OCI-M2 (cell line): ENCODE results near the gene ZNF668.
"Not testable (repeated sequence)": the region's sequence is repeated elsewhere in the genome, so short reads cannot be mapped to it uniquely, and the experiment has no call there.

Experiments used
- DNase-seq: peaks from one replicate; lab custom pipeline; 2025; ENCODE audit not compliant: unreplicated experiment; lab: John Stamatoyannopoulos, UW

The ZNF668 gene

GRCh38 chr16:31061126-31061812 is 12.8 kb downstream of the ZNF668 start:
- DNase-seq = no peak

GRCh38 chr16:31055613-31056012 is 18.4 kb downstream of the ZNF668 start:
- DNase-seq = no peak

- no peak for DNase-seq
These were observed 21.9 kb downstream of the ZNF668 start for GRCh38 chr16:31052114-31052513.

GRCh38 chr16:31050280-31051030 is 23.6 kb downstream of the ZNF668 start:
- DNase-seq = no peak

GRCh38 chr16:31043898-31044481 is 30.1 kb downstream of the ZNF668 start:
- no peak for DNase-seq

DNA sequence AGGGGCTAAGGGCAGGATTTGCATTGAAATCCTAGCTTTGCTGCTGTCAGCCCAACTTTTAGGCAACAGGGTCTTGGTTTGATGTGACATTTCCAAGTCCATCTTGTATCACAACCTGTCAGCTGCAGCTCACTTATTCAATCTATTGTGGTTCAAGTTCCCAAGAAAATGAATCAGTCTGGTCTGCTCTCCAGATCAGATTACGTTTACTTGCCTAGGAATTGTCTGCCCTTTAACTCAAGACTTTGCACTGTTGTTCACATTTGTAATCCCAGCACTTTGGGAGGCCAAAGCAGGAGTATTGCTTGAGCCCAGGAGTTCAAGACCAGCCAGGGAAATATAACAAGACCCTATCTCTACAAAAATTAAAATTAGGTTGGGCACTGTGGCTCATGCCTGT is 30.7 kb downstream of the ZNF668 start:
- DNase-seq = no peak

- DNase-seq = no peak
These were observed 31.2 kb downstream of the ZNF668 start for GRCh38 chr16:31042866-31043265.

GRCh38 chr16:31038993-31039392 is 35.0 kb downstream of the ZNF668 start:
- DNase-seq = no peak

DNA sequence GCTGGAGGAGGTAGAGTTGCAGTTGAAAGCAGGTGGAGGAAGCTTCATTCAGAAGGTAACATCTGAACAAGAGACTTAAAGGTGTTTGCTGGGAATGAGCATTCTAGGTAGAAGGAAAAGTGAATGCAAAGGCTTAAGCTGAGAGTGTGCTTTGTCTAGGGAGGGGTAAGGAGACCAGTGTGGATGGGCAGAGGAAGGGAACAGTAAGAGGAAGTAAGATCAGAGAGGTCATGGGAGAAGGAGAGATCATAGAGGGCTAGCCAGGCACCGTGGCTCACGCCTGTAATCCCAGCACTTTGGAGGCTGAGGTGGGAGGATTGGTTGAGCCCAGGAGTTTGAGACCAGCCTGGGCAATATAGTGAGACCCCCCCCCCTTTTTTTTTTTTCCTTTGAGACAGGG is 37.3 kb downstream of the ZNF668 start:
- DNase-seq = no peak

- no peak for DNase-seq
These were observed 40.1 kb downstream of the ZNF668 start for GRCh38 chr16:31033709-31034492.

- peak; percentile 41 for DNase-seq
These were observed 41.0 kb downstream of the ZNF668 start, which contains the start of gene STX4 for GRCh38 chr16:31032736-31033708. STX4 (plus strand) TSS chr16:31033558; CDS start chr16:31033806, 248 bp downstream.

DNA sequence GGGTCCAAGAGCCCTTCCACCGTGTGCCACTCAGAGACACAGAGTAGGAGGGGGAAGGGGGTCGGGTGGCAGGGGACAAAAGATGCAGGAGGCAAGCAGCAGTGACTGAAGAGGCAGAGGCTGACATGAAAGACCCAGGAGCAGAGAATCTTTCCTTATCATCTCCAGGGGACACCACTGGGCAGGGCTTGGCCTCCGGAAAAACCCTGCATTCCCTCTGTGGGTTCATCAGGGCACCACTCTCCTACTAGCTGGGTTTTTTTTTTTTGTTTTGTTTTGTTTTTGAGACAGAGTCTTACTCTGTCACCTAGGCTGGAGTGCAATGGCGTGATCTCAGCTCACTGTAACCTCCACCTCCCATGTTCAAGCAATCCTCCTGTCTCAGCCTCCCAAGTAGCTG is 42.8 kb downstream of the ZNF668 start:
- DNase-seq = no peak

- DNase-seq = no peak
These were observed 44.8 kb downstream of the ZNF668 start for GRCh38 chr16:31029272-31029671.

DNA sequence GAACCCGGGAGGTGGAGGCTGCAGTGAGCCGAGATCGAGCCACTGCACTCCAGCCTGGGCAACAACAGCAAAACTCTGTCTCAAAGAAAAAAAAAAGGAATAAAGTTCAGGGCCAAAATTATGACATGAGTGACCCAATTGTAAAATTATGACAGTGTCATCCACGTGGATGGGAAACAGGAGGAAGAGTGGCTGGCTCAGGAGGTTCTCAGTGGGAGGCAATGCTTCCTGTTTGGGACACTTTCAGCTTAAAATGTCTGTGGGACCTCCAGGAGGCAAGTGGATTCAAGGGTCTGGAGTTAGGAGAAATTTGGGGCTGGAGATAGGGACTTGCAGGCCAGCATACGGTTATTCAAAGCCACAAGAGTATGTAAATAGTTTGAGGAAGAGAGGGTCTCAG is 48.7 kb downstream of the ZNF668 start:
- no peak for DNase-seq

DNA sequence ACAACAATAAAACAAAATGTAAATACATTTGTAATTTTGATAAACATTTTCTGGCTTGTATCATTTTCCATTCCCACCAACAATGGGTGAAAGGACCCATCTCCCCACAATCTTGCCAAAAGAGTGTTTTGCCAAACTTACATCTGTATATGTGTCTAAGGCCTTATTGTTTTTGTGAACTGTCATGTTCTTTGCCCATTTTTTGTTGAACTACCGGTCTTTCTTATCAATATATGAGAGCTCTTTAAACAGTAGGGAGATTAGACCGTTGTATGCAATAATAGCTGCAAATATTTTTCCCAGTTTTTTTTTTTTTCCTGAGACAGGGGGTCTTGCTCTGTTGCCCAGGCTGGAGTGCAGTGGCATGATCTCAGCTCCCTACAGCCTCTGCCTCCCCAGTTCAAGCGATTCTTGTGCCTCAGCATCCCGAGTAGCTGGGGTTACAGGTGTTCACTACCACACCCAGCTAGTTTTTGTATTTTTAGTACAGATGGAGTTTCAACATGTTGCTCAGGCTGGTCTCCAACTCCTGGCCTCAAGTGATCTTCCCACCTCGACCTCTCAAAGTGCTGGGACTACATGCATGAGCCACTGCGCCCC is 50.3 kb downstream of the ZNF668 start:
- DNase-seq = no peak

DNA sequence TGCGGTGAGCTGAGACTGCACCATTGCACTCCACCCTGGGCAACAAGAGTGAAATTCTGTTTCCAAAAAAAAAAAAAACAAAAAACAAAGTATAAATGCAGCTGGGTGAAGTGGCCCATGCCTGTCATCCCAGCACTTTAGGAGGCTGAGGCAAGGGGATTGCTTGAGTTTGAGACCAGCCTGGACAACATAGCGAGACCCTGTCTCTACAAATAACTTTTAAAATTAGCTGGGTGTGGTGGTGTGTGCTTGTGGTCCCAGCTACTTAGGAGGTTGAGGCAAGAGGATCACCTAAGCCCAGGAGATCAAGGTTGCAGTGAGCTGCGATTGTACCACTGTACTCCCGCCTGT is 50.8 kb downstream of the ZNF668 start:
- DNase-seq = no peak

- no peak for DNase-seq
These were observed 51.3 kb downstream of the ZNF668 start for GRCh38 chr16:31022544-31023251.

DNA sequence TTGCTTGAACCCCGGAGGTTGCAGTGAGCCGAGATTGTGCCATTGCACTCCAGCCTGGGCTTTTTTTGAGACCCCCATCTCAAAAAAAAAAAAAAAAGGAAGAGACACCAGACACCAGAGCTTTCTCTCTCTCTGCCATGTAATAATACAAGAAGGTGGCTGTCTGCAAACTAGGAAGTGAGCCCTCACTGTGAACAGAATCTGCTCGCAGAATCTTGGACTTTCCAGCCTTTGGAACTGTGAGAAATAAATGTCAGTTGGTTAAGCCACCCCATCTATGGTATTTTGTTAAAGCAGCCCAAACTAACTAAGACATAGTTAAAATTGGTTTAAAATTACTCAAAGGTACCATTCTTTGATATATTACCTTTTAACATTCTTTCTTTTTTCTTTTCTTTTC is 53.5 kb downstream of the ZNF668 start:
- no peak for DNase-seq

DNA sequence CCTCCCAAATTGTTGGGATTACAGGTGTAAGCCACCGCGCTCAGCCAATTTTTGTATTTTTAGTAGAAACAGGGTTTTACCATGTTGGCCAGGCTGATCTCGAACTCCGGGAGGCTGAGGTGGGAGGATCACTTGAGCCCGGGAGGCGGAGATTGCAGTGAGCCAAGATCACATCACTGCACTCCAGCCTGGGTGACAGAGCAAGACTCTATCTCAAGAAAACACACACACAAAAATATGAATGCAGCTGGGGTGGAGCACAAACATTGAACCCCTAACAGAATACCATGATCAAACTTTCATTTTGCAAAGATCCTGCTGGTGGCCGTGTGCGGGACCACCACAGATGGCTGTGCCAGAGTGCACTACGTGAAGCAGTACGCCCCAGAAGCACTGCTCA is 56.3 kb downstream of the ZNF668 start:
- DNase-seq = not testable (repeated sequence)
